C4-2B (cell line): ENCODE measurements around the gene GJB5.

ENCODE experiments used
- H3K27ac ChIP-seq: fragments of 450-650 bp; 2 replicates; pipeline ENCODE4 v1.5.1; 2017
- CTCF ChIP-seq: fragments of 450-650 bp; conservative IDR thresholded peaks from 2 replicates; pipeline ENCODE4 v1.5.1; 2017; ENCODE audit warnings: mild to moderate bottlenecking
- ZFX ChIP-seq: fragments of 450-650 bp; IDR thresholded peaks from 2 replicates; pipeline ENCODE4 v1.6.1; 2017

GJB5 gene

DNA sequence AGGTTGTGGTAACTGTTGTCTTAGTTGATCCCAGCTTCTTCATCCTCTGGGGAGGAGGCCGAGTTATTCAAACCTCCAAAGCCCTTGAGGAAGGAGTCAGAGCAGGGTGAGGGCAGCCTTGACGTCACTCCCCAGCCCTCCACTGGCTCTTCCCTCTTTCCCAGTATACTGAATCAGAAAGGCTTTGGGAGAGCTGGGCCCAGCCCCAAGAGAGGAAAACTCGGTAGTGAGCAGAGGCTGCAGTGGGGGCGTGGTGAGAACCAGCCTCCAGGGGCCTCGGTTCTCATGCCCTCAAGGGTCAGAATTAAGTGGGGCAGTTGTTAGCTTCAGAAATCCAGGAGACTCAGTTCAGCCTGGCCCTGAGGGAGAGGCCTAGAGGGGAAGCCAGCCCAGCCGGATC lies 36.1 kb downstream of the GJB5 start:
- no peak overlapping the region for H3K27ac ChIP-seq
- TF ChIP-seq CTCF = no peak
- TF ChIP-seq ZFX = no peak

GRCh38 chr1:34792424-34792823 lies 37.6 kb downstream of the GJB5 start:
- TF ChIP-seq ZFX (no peak), CTCF (no peak)

GRCh38 chr1:34792868-34793727 lies 38.3 kb downstream of the GJB5 start, which contains the start of gene GJA4:
TSS of gene GJA4 (plus strand) at chr1:34792999. CDS start at chr1:34794214, 1,215 bp downstream.
- H3K27ac ChIP-seq = no peak within 1 kb of the TSS
- TF ChIP-seq CTCF (no peak), ZFX (no peak)

More at GRCh38 chr1:34792424-34792823, 37.6 kb downstream of the GJB5 start:
- H3K27ac ChIP-seq = no peak overlapping the region

DNA sequence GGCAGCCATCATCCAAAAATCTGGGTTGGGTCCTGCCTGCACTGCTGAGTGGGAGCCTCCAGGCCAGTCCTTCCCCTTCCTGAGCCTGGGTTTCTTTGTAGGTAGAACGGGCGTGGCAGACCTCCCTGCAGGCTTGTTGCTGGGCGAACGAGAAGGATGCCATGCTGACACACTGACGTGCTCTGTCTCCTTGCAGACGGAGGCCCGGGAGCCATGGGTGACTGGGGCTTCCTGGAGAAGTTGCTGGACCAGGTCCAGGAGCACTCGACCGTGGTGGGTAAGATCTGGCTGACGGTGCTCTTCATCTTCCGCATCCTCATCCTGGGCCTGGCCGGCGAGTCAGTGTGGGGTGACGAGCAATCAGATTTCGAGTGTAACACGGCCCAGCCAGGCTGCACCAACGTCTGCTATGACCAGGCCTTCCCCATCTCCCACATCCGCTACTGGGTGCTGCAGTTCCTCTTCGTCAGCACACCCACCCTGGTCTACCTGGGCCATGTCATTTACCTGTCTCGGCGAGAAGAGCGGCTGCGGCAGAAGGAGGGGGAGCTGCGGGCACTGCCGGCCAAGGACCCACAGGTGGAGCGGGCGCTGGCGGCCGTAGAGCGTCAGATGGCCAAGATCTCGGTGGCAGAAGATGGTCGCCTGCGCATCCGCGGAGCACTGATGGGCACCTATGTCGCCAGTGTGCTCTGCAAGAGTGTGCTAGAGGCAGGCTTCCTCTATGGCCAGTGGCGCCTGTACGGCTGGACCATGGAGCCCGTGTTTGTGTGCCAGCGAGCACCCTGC lies 39.3 kb downstream of the GJB5 start:
- H3K27ac ChIP-seq = no peak overlapping the region
- no peak for TF ChIP-seq CTCF
- TF ChIP-seq ZFX = no peak

DNA sequence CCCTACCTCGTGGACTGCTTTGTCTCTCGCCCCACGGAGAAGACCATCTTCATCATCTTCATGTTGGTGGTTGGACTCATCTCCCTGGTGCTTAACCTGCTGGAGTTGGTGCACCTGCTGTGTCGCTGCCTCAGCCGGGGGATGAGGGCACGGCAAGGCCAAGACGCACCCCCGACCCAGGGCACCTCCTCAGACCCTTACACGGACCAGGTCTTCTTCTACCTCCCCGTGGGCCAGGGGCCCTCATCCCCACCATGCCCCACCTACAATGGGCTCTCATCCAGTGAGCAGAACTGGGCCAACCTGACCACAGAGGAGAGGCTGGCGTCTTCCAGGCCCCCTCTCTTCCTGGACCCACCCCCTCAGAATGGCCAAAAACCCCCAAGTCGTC lies 39.9 kb downstream of the GJB5 start:
- H3K27ac ChIP-seq = no peak overlapping the region
- TF ChIP-seq CTCF (no peak), ZFX (no peak)

DNA sequence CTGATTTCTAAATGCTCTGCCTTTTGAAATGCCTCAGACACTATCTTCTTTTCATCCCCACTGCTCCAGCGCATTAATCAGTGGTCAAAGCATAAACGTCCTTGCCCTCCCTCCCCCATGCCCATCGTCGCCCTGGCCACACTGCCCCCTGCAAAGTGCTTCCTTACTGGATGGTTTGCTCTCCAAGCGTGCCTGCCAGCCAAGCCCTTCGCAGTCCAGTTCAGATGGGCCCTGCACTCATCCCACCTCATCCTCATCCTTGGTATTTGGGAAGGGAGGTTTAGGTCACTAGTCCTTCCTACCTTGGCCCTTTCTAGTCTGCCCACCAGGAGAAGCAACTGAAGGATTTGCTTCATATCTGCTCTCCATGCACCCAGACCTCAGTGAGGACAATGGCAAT lies 41.1 kb downstream of the GJB5 start:
- no peak overlapping the region for H3K27ac ChIP-seq
- no peak for TF ChIP-seq CTCF
- TF ChIP-seq ZFX = no peak

GRCh38 chr1:34796990-34797389 lies 42.1 kb downstream of the GJB5 start:
- TF ChIP-seq CTCF = no peak
- TF ChIP-seq ZFX = no peak
- H3K27ac ChIP-seq = no peak overlapping the region
